Anterior cingulate cortex (tissue), 58 donors: ENCODE results near the gene ZNG1A.
"Not testable (repeated sequence)": the region's sequence is repeated elsewhere in the genome, so short reads cannot be mapped to it uniquely, and the experiment has no call there.

ENCODE experiments used
- DNase-seq, 58 donors: peaks; one replicate each; lab custom pipeline; 2025; lab: John Stamatoyannopoulos, UW

The ZNG1A gene

GRCh38 chr9:199601-200000, 20.7 kb upstream of the ZNG1A start:
- DNase-seq: not testable (repeated sequence)

DNA sequence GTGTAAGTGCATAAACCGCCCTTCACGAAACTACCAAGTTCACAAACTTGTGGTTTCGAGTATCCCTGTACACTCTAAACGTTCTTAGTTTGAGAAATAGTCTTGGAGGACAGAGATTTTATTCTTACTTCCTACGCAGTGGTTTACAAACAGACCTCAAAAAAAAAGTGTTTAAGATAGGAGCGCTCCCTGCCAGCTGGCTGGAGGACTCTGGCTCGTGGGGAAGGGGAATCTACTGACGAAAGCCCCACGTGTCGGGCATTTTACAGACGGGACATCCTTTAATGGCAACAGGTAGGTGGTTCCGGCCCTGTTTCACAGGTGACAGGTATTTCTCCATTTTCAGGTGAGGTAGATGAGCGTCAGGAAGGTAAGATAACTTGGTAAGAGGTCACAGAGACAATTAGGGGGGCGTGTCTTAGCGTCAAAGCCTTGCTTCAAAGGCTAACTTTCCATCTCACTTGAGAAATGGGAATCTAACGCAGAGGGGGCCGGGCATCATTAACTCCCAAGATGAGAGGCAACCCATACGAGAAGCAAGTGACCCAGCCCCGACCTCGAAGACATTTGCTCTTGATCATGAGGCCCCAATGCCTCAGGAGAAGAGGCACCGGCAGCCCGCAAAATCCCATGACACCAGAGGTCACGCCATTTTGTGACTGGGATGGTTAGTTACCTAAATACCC, 573 bp downstream of the ZNG1A start:
- DNase-seq: not testable (repeated sequence)

GRCh38 chr9:169757-170156, 9.1 kb downstream of the ZNG1A start:
- DNase-seq: not testable (repeated sequence)

GRCh38 chr9:159871-160270, 19.0 kb downstream of the ZNG1A start:
- DNase-seq: not testable (repeated sequence)

GRCh38 chr9:151173-151572, 27.7 kb downstream of the ZNG1A start:
- DNase-seq: not testable (repeated sequence)

GRCh38 chr9:139880-140279, 39.0 kb downstream of the ZNG1A start:
- DNase-seq: not testable (repeated sequence)

- DNase-seq: not testable (repeated sequence)
These were observed 60.8 kb downstream of the ZNG1A start, which contains the start of gene FOXD4 for GRCh38 chr9:117995-118467. FOXD4 (minus strand) TSS chr9:118417; CDS start chr9:118119, 298 bp downstream.

- not testable (repeated sequence) for DNase-seq
These were observed 61.5 kb downstream of the ZNG1A start for GRCh38 chr9:117144-117994.

DNA sequence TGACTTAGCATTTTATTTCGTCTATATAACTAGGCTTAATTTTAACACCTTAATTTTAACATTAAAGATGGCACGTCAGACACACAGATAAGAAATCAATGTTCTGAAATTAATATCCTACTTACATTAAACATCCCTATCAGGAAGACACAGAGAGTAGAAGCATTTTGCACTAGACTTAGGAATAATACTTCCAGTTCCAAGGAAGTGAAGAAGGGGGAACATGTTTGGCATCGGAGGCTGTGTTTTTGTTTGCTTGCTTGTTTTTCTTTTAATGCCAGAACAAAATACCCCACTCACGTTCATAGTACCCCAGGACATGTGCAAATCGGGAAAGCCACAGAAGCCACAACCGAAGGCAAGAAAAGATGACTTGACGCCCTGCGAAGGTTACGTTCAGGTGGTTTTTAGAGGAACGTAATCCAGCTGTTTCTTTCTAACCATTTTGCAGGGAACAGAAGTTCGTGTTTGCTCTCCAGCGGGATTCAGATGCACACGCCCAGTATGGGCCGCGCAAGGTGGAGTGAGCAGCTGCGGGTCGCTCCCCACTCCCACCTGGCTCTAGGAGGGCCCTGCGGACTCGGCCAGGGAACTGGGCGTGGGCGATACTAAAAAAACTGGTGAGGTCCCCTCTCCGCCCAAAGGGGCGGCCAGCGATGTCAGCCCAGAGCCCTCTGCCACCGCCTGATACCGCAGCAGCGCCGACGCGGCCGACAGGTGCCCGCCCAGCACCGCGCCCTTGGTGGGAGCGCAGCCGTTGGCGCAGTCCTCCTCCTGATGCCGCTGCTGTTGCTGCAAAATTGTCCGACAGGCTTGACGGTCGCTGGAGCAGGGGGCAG, 62.4 kb downstream of the ZNG1A start:
- not testable (repeated sequence) for DNase-seq

DNA sequence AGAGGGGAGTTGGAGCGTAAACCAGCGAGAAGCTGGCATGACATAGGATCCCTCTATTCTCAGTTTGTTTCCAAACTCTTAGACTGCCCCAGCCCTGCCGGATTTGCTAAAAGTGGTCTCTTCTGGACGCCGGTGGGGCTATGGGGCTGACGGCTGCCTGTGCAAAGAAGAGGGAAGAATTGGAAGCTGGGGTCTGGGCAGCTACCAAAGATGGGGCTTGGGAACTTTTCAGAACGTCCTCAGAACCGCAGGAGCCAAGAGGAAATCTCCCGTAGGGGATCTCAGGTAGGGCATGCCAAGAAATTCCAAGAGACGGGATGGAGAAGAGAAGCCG, 63.8 kb downstream of the ZNG1A start:
- not testable (repeated sequence) for DNase-seq

DNA sequence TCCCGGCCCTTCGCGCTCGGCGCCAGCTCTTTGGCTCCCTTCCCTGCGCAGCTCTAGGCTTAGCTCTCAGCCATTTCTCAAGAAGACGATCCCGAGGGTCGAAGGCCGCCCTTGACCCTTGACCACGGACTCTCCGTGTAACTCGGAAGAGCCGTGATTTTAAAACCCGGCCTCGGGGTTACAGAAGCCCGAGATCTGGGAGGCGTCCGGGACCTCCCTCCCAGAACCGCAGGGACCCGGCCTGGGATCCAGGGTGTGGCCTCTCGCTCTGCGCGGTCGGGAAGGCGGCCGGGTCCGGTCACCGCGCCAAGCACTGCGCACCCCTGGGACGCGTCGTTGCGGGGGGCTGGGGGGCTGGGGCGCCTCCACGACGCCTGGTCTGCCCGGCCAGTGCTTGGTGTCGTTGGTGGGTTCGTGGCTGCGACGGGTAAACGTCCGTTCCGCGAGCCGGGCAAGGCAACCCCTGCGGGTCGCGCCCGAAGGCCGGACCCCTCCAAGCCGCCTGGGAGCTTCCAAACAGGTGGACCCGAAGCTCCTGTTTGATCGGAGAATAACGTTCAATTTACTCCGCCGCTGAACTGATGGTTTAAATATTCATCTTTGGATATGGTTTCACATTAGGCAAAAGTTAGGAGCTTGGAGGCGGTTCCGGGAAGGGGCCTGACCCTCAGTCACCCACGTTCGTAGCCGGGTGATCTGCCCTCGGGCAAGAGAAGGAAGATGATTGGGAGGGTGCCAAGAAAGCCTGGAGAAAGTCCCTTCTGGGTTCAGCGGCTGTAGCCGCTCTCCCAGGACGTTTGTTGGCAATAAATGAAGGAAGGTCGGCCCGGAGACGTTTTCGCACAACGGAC, 64.4 kb downstream of the ZNG1A start:
- not testable (repeated sequence) for DNase-seq

GRCh38 chr9:113468-114266, 65.2 kb downstream of the ZNG1A start:
- DNase-seq: not testable (repeated sequence)

DNA sequence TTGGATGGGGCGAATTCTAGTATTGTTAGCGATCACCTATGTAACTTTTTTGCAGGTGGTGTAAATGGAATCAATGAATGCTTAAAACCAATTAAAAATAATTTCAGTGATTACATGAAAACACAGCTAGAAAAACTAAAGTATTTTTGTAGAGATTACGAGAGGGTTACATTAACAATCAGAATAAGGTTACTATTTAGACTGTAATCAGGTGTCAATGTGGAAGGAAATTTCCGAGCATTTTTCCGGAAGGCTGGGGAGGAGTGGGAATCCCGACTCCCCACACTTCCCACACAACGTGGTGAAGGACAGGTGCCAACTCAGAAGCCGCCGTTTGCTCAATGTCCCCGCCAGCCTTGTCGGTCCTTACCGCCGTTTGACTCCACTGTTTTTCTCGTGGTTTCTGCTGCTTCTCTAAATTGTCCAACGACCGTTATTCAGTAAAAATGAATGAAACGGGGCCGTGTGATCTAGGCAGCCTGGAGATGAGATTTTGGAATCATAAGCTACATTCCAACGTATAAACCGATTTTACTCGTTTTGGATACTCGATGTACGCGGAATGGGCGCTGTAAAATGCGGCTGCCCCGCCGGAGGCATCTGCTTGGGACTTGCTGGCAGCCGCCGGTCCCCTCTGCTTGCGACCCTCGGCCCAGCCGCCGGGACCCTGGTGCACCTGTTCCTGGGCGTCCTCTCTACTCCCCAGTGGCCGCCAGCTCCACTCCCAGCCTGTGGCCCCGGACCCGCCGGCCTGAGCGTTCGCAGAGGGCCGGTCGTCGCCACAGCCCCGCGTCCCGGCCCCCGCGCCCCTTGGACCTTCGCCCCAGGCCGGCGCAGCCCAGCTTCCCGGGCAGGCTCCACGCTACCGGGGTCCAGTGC, 66.0 kb downstream of the ZNG1A start:
- not testable (repeated sequence) for DNase-seq

DNA sequence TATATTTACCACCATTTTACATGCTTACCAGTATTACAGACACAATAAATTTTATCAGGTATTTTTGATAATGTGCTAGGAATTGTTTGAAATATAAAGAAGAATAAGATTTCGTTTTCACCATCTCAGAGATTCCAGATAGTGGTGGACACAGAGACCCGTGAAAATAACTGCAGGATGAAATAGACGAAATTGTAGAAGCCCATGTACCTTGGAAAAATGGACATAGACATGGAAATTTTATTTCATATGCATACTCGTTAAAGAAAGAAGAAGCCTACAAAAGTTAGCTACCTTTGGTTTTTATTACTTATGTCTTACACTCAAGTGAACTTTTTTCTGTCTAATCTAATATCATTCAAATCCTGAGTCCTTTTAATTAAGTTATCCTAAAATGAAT, 68.2 kb downstream of the ZNG1A start:
- DNase-seq: not testable (repeated sequence)

DNA sequence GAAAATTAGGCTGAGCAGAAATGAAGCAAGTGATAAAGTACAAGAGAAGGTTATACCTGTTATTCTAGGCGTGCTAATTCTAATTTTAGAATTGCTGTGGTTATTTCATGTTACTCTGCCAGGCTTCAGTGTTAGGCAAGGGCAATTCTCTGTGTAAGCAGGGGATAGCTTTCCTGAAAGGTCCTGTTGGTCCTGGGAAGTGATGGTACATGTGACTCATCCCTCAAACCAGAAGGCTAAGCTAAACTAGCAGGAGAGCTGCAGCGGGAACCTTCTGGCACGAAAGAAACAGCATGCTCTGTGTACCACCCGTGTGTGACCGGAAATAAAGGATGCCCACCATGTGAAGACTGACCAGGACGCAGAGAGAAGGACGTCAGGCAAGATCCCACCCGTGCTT, 69.3 kb downstream of the ZNG1A start:
- DNase-seq: not testable (repeated sequence)

GRCh38 chr9:108742-109495, 69.9 kb downstream of the ZNG1A start:
- not testable (repeated sequence) for DNase-seq

DNA sequence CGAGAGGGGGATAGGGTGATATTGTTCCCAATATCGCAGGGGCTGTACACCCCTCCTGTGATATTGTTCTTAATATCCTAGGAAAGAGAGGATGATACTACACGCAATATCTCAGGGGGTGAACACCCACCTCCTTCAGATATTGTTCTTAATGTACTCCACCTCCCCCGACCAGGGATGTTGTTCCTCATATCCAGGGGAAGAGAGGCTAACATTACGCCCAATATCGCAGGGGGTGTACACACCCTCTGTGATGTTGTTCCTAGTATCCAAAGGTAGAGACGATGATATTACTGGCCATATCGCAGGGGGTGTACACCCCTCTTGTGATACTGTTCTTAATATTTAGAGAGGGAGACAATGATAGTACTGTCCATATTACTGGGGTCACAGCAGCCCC, 72.9 kb downstream of the ZNG1A start:
- not testable (repeated sequence) for DNase-seq
